GM19025 (cell line): ENCODE measurements around the gene USP34.

ENCODE experiments used
- ATAC-seq: cut with Tn5 transposase; IDR thresholded peaks from one replicate; pipeline ENCODE4 v1.9.1; 2021; ENCODE audit warnings: mild to moderate bottlenecking, low read depth, moderate library complexity; ENCODE audit not compliant: unreplicated experiment

USP34 gene

DNA sequence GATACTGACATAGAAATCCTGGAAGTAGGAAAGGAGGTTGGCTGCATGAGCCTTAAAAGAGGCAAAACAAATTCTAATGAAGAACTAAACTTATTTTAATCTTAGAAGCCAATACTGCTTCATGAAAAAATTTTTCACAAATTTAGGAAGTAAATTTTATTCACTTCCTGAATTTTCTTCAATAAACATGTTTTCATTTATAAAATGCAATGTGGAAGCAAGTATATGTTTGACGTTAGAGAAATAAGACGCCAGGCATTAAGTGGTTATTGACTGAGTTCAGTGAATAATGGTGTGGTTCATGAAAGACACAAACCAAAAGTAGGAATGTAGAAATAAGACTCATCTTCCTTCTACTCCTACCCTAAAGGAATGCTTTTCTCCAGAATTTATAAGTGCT, 136.4 kb downstream of the USP34 start:
- no peak for ATAC-seq

DNA sequence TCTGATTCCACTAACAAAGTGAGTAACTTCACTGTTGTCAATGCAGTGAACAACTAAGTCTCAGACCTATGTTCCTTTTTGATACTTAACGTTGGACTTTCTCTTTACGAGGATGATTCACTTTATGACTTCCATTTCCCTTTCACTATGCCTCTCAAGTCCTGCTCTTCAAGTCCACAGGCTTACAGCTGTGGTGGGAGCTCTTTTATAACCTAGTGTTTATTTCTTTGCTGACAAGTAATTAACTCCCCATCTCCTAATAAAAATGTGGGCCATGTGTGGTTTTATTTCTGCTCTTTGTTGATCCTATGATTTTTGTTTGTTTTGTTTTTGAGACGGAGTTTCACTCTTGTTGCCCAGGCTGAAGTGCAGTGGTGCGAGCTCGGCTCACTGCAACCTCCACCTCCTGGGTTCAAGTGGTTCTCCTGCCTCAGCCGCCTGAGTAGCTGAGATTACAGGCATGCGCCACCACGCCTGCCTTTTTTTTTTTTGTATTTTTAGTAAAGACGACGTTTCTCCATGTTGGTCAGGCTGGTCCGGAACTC, 142.1 kb downstream of the USP34 start:
- no peak for ATAC-seq

DNA sequence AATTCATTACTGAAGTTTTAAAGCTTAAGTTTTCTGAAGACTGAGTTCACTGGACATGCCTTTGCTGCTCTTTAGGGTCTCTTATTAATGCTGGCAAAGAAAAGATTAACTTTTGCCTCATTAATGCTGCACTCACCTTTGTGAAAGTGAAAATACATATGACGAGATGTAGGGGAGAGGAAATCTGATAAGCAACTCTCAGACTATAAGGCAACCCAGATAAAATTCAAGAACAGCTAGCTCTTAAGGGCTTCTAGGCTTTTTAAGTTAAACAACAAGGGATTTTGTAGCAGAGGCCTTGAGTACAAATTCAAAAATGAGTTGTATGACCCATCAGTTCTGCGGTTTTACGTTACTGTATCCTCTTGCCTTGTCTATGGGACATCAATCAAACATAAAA, 143.7 kb downstream of the USP34 start:
- no peak for ATAC-seq

DNA sequence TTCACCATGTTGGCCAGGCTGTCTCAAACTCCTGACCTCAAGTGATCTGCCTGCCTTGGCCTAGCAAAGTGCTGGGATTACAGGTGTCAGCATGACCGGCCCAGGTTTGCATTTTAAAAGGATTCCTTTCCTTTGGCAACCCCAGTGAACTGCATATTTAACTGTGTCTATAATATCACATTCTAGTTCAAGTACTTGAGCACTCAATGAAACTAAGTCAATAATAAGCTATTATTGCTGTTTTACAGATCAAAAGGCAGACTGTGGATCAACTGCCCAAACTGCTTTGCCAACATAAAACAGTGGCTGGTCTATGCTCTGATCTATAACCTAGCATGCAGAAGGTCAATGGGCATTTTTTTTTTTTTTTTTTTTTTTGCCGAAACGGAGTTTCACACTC, 144.5 kb downstream of the USP34 start:
- ATAC-seq = no peak

DNA sequence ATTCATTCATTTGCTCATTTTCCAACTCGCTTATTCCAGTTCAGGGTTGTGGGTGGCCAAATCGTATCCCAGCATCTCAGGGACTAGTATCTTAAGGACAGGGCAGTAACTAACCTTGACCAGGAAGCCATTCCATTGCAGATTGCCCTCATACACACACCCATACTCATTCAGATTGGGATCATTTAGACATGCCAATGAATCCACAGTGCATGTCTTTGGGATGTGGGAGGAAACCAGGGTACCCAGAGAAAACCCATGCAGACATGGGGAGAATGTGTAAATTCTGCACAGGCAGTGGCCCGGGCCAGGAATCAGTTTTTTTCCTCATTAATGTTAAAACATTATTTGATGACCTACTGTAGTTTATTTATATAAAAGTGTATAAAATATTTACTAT, 150.7 kb downstream of the USP34 start:
- ATAC-seq = no peak

DNA sequence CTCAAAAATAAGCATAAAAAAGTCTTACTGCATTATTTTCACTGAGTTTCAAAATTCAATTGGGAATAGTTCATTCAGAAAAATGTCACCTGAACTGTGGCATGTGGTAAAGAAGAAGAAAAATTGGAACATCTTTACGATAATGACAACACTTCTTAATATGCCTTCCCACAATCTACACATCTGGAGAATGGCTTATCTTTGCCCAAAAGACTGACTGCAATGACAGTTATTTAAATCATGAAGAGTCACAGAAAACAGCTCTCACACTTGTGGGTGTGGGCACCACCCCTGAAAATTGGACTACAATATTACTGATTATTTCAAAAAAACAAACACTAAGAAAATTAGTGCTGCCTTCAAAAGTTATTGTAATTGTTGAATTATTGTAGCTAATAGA, 152.3 kb downstream of the USP34 start:
- no peak for ATAC-seq

DNA sequence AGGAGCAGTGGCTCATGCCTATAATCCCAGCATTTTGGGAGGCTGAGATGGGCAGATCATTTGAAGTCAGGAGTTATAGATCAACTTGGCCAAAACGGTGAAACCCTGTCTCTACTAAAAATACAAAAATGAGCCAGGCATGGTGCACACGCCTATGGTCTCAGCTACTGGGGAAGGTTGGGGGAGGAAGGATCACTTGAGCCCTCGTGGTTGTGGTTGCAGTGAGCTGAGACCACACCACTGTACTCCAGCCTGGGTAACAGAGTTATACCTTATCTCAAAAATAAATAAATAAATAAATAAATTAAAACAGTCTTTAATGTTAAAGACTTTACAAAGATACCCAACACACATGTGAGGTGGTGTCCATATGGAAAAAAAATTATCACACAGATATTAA, 174.9 kb downstream of the USP34 start:
- ATAC-seq = no peak

DNA sequence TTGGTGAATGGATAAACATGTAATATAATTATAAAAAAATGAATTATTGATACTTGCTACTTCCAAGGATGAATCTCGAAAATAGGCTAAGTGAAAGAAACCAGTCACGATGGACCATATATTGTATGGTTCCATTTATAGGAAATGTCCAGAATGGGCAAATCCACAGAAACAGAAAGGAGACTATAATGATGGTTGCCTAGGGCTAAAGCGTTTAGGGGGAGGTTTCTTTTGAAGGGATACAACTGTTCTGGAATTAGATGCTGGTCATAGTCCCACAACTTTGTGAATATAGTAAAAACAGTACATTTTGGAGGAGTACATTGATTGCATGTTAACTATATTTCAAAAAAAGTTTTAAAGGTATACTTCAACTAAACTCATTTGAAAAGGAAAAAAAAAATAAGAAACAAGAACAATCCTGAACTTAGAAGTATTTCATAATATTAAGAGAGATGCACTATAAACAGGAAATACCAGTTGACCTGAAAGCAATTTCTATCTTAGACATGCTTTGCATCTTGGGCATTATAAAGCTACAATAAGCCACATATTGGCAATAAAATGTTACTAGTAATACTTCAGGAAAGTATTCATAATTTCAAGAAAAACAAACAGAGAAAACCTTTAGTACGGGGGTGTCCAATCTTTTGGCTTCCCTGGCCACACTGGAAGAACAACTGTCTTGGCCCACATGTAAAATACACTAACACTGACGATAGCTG, 178.9 kb downstream of the USP34 start:
- no peak for ATAC-seq

DNA sequence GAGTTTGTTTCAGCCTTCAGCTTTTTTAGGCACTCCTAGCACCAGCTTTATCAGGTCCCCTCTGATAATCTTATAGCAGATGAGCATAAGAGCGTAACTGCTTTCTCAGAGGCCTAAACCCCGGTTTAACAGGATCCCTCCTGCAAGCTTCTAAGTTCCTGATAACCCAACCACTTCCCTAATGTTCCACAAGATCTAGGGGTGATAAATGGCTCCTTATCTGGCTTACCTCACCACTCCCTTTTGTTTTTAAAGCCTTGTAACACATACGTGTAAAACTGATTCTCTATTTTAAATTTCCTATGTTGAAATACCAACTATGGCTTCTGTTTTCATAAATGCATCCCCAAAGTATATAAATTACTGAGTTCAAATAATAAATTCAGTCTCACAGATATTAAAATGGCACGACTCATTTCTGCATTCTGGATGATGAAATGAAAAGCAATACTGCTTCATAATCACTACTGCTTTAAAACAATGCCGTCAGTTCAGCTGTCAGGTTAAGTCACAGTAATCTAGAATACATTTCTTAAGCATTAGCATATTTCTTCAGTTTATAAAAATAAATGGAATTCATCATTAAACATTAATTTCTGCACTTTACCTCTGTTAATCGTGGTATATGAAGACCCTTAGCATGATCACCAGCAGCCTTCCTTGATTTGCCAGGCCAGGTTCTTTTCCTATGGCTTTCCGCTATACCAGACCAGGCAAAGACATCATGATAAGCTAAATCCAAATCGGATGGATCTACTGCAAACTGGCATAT, 182.6 kb downstream of the USP34 start:
- no peak for ATAC-seq

DNA sequence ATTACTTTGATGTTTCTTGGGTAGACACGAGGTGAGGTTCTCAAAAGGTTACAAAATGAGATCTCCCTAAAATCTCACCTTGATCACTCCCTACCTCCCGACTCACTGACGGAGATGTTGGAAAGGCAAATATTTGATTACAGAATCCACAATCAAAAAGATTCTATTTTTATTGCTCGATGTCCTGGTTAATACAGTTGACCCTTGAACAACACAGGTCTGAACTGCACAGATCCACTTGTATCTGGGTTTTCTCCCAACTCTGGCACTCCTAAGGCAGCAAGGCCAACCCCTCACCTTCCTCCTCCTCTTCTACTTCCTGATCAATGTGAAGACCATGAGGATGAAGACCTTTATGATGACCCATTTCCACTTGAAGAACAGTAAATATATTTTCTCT, 183.6 kb downstream of the USP34 start:
- no peak for ATAC-seq

DNA sequence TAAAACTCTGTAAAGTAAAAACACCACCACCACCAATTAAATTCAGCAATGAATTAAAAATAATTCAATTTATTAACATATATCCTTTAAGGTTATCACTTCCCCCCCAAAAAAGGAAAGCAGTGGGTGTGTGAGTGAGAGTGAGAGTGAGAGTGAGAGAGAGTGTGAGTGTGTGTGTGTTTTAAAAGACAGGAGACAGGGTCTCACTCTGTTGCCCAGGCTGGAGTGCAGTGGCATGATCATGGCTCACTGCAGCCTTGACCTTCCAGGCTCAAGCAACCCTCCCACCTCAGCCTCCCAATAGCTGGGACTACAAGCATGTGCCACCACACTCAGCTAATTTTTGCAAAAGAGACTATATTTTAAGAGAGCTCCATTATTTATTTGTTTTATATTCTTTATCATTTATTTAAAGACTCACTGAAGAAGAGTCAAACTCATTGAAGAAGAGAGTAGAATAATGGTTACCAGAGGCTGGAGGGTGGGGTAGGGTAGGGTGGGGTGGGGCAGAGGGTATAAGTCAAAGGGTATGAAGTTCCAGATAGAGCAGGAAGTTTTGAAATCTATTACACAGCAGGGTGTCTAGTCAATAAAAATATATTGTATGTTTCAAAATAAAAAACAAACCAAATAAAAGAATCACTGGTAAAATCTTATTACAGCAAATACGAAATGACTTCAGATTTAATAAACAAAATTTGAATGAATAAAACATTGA, 187.3 kb downstream of the USP34 start:
- ATAC-seq = no peak

DNA sequence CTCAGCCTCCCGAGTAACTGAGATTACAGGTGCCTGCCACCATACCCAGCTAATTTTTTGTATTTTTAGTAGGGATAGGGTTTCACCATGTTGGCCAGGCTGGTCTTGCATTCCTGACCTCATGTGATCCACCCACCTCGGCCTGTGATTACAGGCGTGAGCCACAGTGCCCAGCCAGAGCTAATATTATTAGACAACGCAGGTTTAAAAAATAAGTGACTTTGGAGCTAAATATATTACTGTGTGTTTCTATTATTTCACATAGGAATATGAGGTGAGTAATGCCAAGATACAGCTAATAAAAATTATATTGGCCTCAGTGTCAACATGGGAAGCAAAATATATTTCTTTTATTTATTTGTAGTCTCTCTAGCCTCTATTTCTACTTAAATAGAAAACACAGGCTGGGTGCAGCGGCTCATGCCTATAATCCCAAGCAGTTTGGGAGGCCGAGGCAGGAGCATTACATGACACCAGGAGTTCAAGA, 188.7 kb downstream of the USP34 start:
- ATAC-seq = no peak

DNA sequence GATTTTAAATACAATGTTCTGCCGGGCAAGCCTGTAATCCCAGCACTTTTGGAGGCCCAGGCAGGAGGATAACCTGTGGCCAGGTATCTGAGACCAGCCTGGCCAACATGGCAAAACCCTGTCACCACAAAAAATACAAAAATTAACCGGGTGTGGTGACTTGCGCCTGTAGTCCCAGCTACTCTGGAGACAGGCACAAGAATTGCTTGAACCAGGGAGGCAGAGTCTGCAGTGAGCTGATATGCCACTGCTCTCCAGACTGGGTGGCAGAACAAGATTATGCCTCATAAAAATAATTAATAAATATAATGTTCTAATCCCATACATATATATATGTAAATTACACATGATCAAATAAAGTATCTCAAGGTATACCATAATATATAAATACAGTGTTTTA, 189.6 kb downstream of the USP34 start:
- ATAC-seq = no peak

DNA sequence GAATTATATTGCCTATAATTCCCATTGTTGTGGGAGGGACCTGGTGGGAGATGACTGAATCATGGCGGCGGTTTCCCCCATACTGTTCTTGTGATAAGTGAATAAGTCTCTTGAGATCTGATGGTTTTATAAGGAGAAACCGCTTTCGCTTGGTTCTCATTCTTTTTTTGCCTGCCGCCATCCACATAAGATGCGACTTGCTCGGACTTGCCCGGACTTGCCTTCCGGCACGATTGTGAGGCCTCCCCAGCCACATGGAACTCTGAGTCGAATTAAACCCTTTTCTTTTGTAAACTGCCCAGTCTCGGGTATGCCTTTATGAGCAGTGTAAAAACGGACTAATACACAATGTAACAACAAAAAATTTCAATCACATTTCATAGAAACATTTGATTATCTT, 193.1 kb downstream of the USP34 start:
- no peak for ATAC-seq

DNA sequence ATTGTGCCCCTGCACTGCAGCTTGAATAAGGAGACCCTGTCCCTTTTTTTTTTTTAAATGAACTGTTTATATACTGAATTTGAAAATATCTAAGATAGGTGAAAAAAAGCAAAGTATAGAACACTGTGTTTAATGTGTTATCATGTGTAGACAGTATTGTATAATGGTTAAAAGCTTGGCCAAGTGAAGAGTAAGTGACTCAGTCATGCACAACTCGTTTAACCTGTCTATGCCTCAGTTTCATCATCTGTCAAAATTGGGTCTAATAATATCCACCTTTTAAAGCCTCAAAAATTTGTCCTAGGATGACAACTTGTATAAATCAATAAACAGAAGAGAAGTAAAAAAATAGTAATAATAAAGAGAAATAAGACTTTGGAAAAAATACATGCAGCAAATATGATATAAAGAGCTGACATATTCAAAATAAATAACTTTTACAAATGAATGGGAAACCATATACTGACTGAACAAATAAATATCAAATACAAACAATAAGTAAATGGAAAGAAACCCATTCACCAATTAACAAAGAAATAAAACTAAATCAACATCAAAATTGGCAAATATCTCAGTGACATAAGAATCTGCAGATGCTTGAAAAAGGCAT, 195.2 kb downstream of the USP34 start:
- ATAC-seq = no peak

DNA sequence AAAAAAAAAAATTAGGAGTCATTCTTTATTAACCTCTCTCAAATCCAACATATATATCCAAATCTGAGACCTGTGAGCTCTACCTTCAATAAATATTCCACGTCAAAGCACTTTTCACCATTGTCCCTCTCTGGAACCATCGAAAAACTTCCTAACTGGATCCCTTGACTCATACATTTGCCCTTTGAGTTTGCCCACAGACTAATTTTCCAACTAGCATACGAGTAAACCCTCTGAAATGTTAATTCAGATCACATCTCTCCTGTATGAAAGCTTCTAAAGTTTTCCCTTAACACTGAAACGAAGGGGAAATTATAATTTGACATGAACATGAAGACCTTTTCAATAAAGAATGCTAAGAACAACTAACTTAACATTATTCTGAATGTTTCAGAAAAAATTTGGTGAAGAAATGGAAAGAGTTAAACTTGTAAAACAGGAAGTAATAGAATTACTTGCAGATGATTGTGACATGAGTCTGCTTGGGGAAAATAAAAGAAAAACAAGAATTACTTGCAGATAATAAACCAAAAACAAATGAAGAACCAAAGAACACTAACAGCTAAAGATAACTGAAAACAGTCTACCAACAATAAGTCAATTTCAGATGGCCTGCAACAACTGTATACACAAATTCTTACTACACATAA, 198.3 kb downstream of the USP34 start:
- ATAC-seq = no peak

DNA sequence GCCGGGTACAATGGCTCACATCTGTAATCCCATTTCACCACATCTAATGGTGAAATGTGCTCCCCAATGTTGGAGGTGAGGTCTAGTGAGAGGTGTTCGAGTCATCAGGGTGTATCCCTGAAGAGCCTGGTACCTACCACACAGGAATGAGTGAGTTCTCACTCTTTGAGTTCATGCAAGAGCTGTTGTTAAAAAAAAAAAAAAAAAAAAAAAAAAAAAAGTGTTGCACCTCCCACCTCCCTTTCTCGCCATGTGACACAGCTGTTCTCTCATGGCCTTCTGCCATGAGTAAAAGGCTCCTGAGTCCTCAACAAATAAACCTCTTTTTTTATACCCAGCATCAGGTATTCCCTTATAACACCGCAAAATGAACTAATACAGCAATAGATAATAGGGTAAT, 202.6 kb downstream of the USP34 start:
- ATAC-seq = no peak

DNA sequence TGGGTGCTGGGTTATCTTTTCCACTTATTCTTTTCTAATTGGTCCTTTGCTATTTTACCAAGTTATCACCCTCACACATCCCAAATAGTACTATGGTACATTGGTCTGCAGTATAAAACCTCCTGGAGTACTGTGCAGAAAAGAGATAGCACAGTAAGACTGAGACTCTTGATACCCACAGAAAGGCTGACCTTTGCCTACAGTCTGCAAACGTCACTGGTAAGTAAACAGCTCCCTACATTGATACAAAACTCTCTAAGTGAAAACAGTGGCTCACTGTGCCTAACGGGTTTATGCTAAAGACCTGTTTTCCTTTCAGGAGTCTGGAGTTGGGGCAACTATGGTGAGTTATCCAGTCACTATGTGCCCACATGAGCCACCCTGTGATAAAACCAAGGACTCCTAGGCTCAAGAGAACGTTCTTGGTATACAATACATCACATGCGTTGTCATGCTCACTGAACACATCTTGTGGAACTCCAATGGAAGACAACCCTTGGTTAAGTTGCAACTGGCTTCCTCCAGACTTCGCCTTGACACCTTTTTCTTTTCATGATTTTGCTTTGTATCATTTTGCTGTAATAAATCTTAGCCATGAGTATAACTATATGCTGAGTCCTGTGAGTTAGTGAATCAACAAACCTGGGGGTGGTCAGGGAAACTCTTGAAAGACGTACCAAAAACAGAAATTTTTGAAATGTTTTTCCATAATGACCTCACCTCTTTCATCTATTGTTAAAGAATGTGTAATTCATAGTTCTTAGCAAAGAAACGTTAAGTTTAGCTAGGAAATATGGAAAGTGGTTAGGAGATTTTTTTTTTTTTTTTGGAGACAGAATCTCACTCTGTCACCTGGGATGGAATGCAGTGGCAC, 204.0 kb downstream of the USP34 start:
- ATAC-seq = no peak

DNA sequence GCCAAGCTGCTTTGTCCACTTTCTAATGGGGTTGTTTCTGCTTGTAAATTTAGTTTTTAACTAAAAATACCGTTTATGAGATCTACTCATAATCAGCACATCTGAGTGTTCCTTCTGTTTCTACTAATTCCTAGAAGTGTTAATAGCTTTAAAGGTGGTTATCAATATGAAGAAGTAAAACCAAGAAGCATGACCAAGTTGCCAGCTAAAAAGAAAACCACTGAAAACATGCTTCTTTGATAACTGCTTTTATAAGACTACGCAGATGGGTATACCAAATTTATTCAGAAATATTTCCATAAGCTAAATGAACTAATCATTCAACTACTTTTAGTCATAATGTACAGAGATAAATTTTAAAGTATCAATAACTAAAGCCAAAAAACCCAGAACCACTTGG, 207.1 kb downstream of the USP34 start:
- ATAC-seq = no peak
